HG02798 (cell line): ENCODE measurements around the gene GSTM5.
"Not testable (repeated sequence)": the region's sequence is repeated elsewhere in the genome, so short reads cannot be mapped to it uniquely, and the experiment has no call there.

Source experiments
- ATAC-seq: cut with Tn5 transposase; IDR thresholded peaks from one replicate; pipeline ENCODE4 v1.9.1; 2021; ENCODE audit warnings: mild to moderate bottlenecking; ENCODE audit not compliant: unreplicated experiment, poor library complexity

Gene GSTM5

DNA sequence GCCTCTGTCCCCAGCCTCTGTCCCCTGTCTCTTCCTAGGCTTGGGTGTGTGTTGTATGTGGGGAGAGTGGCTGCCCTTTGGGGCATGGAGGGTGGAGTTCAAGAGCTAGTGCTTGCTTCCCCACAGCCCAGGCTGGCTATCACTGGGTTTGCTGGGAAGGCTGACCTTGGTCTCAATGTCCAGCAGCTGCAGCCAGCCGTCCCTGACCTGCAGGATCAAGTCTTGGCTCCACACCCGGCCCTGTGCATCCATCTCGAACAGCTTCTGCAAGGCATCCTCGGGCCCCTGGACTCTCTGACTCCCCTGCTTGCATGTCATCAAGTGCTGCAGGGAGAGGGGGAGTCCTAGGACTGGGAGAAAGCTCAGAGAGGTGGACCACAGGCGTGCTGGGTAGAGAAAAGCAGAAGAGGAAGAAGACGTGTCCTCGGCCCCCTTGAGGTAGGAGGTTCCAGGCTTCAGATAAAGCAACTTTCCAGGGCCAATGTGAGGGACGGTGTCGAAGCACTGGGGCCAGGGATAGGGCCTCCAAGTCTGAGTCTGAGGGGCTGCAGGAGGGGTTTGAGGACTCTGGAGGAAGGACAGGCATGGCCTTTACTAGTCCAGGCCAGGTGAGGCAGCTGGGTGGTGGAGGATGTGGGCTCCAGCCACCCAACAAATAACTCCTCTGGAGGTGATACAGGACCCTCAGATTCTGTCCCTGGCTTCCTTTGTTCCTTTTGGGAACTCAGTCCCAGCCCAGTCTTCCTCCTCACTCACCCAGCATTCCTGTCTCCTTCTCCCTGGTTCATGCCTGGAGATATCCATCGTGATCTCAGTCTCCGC is 47.7 kb downstream of the GSTM5 start:
- ATAC-seq = no peak

DNA sequence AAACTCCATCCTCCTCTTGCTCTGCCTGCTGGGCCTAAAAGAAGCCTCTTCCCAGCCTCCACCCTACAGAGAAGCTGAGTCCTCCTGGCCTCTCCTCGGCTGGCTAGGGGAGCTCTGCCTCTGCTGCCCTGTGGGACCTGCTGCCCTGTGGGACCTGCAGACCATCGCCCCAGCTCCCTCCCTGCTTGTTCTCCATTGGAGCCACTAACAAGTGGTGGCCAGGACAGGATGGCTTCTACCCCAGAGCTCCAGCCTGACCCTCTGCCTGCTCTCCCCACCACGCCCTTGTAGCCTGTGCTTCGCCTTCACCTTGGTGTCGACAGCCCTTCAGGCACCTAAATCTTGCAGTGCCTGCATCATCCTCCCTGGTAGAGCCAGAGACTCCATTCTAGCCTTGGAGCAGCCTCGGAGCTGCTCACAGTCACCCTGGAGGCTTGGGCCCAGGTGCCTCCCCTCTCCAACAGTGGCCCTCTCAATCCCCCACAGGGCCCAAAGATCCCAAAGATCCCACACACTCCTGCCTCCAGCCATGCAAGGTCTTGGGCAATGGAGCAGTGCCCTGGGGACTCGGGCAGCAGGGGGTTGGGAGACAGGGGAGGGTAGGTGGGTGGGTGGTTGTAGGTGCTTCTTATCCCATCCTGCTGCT is 48.7 kb downstream of the GSTM5 start:
- no peak for ATAC-seq

DNA sequence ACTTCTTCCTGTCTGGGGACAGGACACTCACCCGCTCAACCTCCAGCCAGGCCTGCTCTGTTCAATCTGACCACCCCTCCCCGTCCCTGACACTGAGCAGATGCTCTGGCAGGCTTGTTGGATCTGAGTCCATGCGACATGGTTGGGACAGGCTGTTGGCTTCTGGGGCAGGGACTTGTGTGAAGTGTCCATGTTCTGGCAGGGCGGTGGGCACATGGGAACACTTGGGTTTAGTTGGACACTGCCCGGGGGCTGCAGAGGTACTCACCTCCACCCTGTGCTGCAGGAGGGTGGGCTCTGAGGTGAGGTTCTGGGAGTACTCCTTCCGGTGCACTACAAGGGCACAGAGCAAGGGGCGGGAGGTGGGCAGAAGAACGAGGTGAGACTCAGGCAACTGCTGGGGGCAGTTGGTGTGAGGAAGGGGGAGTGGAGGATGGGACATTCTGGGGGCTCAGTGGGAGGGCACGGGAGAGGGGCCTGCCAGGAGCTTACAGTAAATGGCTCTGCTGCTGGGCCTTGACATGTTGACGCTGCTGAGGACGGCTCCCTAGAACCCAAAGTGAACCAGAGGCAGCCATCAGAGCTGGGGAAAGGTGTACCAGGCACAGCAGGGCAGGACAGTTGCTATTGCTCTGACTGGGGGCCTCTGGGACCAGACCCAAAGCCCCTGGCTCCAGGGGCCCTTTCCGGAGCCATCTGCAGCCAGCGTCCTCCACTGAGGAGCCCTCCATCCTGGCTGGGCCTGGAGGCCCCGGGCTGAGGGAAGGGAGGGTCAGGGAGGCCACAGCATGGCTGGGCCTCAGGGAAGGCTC is 49.4 kb downstream of the GSTM5 start:
- ATAC-seq = no peak

DNA sequence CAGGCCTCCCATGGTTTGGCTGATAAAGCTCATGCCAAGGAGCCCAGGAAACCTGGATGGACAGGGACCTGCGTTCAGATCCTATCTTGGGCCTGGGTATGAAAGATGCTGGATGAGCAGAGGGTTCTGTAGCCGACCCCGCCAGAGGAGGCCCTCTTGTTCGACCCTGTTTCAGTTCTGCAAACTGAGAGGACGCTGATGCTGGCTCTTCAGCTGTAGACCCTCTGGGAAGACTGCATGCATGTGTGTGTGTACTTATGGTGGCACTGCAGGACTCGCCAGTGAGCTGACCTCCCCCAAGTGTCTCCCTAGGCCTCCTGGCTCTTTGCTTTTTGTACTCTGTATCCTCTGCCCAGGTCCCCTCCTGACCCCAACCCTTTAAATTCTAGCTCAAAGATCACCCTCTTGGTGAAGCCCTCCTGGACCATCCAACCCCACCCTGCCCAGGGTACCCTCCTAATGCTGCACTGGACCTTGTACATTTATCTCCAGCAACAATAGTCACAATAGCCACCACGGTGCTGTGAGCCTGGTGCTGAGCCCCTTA is 50.1 kb downstream of the GSTM5 start:
- ATAC-seq = no peak

DNA sequence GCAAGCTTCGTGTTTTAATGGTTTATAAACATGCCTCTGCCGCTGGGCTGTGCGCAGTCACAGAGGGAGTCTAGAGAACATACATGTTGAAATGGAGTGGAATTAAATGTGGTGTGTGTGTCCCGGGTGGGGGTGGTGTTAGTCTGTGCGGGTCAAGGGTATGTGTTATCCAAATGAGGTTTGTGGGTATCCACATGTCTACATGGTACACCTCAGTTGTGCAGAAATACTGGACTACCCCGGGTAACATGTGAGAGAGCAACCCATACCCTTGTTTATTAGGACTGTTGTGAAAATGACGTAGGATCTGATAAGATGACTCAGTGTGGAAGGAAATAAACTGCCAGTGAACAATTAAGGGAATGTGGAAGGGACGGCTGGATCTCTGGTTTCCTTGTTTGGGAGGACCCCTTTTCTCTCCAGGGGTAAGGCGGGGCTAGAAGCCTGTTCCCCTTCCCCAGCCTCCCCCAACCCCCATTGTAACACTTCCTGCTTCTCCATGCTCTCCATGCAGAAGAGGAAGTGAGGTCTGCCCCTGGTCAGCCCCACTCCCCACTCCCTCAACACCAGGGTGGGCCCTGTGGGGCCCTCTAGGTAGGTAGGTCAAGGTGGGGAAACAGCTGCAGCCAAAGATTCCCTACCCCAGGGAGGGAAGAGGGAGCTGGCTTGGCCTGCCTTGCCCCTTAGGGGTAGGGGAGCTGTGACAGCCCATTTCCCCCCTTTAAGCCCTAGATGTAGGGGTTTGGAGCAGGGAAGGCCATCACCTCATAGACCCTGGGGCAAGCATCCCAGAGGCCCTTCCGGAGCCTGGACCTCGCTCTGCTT is 51.0 kb downstream of the GSTM5 start:
- ATAC-seq = no peak

DNA sequence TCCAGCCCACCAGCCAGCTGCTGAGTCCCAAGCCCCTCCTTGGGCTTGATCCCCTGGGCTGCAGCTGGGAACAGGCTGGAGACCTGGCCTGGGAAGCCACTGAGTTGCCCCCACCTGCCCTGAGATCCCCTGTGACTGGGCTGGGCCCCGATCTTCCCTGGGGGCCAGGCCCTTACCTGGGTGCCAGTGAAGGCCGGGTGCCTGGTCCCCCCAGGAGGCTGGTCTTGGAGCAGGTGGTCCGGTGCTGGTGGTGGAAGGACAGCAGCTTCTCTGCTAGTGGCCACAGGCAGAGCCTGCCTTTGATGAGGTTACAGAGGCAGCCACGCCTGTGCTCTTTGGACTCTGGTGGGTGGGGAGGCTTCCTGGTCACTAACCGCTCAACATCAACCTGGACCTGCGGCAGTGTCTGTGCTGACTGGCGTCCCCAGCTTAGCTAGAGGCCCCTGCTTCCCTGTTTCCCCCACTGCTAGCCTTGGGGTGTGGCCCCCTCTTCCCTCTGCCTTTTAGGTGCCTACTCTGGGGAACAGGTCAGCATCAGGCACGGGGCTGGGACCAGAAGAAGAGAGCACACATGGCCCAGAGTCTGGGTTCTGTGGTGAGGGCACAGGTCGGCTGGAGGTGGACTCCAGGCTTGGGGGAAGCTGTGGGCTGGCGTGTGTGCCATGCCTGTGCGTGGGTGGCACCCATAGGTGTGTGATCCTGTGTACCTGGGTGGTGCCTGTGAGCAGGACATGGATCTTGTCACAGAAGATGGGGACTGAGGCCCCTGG is 51.8 kb downstream of the GSTM5 start, which contains the start of gene EPS8L3:
Gene EPS8L3 (minus strand): TSS at position 278 of the 770 bp plus-strand sequence. CDS start 2,174 bp downstream, outside the sequence.
- ATAC-seq = no peak

DNA sequence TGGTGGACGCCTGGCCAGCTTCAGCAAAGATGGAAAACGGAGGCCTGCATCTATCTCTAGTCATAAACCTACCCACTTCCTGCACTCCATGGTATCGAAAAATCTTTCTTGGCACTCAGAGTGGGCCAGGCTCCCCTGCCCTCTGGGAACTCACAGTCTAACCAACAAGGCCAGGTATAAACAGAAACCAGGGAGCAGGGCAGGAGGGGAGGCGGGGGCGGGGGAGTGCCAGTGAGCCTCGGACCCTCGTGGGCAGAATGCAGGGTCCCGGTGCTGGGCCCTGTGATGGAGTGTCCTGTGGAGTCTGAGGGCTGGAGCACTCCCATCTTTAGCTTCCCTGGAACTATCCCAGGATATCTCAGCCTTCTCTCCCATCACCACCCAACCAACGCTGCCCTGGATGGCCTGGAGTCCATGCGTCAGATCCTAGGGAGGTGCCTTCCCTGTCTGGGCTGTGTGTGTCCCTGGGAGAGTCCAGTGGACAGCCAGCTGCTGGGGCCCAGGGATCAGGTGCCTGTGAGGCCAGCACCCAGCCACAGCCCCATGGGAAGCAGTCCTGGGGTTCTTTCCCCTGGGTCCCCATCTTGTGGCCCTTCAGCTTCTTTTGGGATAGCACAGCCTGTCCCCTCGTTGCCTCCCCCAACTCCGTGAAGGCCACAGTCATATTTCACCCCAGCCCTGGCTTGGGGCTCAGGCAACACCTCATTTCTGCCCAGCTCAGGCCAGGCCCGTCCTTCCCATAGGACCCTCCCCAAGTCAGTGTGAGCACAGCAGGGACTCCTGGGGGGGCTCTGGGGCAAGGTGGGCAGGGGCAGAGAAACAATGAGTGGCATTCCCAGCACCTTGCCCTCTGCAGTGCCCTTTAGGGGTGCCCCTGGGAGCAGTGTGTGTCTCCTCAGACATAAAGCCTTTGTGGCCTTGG is 52.8 kb downstream of the GSTM5 start:
- ATAC-seq = no peak

DNA sequence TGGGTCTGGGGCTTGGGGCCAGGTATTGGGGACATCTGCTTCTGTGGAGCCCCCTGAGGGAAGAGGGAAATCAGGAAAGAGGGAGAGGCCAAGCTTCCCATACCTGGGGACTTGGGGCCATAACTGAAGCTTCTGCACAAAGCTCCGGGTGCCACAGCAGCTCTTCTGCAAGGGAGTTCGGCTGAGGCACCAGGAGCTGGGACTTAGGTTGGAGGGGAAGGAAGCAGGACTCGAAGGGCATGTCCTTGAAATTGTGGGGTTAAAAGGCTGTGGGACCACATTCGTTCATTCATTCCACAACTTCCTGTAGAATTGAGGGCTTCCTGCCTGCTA is 53.4 kb downstream of the GSTM5 start:
- no peak for ATAC-seq

DNA sequence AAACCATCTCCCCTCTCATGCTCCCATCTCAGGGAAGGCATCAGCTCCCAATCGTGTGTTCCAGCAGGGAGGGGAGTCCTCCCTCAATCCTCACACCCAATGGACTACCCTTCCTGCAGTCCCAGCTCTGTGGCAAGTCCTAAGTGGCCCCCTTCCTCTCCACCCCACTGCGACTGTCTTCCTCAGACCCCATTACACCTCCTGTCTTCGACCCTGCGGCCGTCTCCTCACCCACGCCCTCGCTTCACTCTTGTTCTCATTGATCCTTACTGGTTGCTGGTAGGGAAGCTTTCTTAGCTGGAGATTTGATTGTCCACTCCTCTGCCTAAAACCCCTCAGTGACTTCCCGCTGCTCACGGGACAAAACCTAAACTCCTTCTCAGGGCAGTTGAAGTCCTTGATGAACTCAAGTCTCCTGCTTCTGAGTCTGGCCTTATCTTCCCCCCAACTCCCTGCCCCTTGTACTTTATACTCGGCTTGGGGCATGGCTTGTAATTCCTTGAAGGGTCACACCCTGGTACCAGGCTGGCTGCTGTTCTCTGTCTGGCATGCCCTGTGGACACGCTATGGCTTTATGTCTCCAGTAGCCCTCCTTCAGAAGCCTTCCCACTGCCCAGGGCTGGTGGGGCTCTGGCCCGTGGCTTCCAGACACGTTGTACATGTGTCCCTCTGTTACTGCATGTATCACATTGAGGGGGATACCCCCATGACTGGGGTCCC is 54.0 kb downstream of the GSTM5 start:
- ATAC-seq = no peak

DNA sequence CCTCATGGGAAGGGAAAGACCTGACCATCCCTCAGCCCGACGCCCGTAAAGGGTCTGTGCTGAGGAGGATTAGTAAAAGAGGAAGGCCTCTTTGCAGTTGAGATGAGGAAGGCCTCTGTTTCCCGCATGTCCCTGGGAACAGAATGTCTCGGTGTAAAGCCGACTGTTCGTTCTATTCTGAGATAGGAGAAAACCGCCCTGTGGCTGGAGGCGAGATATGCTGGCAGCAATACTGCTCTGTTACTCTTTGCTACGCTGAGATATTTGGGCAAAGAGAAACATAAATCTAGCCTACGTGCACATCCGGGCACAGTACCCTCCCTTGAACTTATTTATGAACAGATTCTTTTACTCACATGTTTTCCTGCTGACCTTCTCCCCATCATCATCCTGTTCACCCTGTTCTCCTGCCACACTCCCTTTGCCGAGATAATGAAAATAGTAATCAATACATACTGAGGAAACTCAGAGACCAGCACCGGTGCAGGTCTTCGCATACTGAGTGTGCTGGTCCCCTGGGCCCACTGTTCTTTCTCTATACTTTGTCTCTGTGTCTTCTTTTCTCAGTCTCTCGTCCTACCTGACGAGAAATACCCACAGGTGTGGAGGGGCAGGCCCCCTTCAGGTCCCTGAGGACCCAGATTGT is 55.1 kb downstream of the GSTM5 start:
- not testable (repeated sequence) for ATAC-seq
